ENCODE results near the gene XIRP1.

DNA sequence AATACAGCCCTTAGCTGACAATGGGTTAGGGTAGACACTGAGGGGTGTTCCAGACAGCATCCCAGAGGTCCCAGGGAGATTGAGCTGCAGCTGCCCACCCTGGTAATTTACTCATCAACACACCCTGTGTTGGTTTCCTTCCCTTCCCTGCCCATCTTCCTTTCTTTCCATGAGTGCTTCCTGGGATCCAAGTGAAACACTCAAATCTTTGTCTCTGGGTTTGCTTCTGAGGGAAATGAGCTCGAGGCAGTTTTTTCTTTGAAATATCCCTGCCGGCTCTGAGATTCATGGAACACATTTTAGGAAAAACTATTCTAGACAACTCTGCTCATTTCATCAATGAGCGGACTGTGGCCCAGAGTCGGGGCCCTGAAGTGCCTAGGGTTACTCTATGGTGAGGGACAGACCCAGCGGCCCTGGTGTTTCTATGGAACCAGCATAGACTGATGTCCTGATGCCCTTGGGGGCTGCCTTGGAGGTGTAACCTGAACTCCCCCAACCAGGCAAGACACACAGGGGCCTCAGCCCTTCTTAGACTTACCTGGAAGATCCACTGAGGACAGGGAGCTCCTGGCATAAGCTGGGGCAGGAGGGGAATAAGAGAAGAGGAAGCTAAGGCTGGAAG is 24.1 kb downstream of the XIRP1 start:
- TF ChIP-seq, protein P1, sequence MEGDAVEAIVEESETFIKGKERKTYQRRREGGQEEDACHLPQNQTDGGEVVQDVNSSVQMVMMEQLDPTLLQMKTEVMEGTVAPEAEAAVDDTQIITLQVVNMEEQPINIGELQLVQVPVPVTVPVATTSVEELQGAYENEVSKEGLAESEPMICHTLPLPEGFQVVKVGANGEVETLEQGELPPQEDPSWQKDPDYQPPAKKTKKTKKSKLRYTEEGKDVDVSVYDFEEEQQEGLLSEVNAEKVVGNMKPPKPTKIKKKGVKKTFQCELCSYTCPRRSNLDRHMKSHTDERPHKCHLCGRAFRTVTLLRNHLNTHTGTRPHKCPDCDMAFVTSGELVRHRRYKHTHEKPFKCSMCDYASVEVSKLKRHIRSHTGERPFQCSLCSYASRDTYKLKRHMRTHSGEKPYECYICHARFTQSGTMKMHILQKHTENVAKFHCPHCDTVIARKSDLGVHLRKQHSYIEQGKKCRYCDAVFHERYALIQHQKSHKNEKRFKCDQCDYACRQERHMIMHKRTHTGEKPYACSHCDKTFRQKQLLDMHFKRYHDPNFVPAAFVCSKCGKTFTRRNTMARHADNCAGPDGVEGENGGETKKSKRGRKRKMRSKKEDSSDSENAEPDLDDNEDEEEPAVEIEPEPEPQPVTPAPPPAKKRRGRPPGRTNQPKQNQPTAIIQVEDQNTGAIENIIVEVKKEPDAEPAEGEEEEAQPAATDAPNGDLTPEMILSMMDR (IDR thresholded peaks at IDR 0.05; ENCODE audit: low read depth, low read length, missing input control): no peak
- TF ChIP-seq YY1 (IDR thresholded peaks at IDR 0.05) (no peak), HNF4A (conservative IDR thresholded peaks at IDR 0.05) (no peak), RAD21 (IDR thresholded peaks at IDR 0.05) (no peak), TAF1 (conservative IDR thresholded peaks at IDR 0.05) (no peak), HNF4G (IDR thresholded peaks at IDR 0.05) (no peak)
- TF ChIP-seq, protein P2, sequence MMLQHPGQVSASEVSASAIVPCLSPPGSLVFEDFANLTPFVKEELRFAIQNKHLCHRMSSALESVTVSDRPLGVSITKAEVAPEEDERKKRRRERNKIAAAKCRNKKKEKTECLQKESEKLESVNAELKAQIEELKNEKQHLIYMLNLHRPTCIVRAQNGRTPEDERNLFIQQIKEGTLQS (IDR thresholded peaks at IDR 0.05): no peak
